Measurements from ENCODE around the gene SEMA3B. TPM values are rescaled to one million over a fixed set of nuclear protein-coding genes. Genes with fewer than 3 reads are reported as not detected.

The SEMA3B gene
- total RNA-seq, 4 donors from 2014 or later, result 2.4 to 13.7 (median 7.0) TPM

DNA sequence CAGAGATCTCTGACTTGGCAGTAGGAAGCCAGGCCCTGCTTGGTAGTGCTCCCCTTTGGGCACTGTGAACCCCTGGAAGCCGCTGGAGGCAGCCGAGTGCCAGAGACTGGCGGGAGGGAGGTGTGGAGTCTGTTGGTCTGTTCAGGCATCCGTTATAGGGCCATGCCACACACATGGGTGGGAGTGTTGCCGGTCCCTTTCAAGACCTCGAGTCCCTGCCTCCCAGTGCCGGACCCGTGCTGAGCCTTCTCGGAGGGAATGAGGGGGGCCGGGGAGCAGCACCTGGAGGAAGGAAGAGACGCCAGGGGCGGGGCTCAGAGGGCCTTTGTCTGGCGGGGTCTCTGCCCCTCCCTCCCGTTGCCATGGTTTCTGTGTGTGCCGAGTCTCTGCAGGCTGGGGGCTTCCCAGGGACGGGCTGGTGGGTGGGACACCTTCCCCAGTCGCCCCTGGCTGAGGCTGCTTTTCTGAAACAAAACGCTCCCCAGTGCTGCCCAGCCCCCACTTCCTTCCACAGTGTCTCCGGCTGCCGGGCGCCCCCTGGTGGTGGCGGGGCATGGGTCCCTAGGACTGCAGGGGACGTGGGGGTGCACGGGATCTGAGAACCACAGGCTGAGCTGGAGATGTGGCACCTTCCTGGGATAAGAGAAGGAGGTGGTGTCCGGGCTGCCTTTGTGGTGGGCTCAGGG, 23.0 kb upstream of the SEMA3B start:
- no peak for TF ChIP-seq CTCF (IDR thresholded peaks at IDR 0.05; ENCODE audit: low read depth)

- TF ChIP-seq CTCF (IDR thresholded peaks at IDR 0.05; ENCODE audit: low read depth), result no peak
Measured at GRCh38 chr3:50246517-50246954, 22.4 kb upstream of the SEMA3B start.

GRCh38 chr3:50248387-50248786, 20.6 kb upstream of the SEMA3B start:
- TF ChIP-seq CTCF (IDR thresholded peaks at IDR 0.05; ENCODE audit: low read depth), result no peak

- TF ChIP-seq CTCF (IDR thresholded peaks at IDR 0.05; ENCODE audit: low read depth), result no peak
Measured at GRCh38 chr3:50249457-50249856, 19.5 kb upstream of the SEMA3B start.

GRCh38 chr3:50250514-50250913, 18.4 kb upstream of the SEMA3B start:
- TF ChIP-seq CTCF (IDR thresholded peaks at IDR 0.05; ENCODE audit: low read depth), result no peak

DNA sequence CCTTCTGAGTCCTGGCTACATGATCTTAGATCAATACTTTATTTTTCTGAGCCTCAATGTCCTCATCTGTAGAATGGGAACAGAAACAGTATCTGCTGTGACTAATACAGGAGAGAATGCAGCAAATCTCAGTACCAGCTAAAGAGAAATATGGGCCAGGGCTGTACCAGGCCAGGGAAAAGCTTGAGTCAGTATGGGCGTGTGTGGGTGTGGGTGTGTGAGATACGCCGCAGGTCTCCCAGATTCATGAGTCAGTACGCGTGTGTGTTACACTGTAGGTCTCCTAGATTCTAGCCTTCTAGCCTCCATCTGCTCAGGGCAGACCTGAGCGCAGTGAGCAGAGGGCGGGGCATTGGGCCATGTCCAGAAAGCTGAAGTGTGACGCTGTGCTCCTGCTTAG, 17.7 kb upstream of the SEMA3B start:
- no peak for TF ChIP-seq CTCF (IDR thresholded peaks at IDR 0.05; ENCODE audit: low read depth)

DNA sequence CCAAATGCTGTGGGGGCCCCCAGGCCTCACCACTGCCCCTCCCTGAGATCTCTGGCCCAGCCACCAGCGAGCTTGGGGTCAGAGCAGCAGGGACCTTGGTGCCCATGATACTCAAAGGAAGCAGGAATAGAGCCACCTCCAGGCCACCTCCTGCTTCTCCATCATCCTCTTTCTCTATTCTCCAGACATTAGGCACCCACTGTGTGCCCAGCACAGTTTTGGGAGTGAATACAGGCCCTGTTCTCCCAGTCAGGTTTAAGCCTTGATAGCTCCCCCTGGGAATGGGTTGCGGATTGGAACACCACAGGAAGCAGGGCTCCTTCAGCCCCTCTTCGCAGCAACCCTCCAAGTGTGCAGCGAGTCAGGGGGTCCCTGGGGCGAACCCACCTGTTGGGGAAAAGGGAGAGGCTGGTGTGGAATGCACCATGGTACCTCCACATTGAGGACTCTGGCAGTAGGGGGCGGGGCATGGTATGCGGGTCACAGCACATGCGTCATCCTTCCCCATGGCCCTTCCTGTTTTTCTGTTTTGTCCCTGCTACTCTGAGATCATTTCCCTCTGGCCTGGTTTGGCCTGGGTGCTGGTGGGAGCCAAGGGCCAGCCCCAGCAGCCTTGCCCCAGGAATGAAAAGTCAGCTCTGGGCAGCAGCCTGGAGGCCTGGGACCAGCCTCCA, 14.2 kb upstream of the SEMA3B start:
- no peak for TF ChIP-seq CTCF (IDR thresholded peaks at IDR 0.05; ENCODE audit: low read depth)
